ENCODE results near the gene FKBP15. TPM values are rescaled to one million over a fixed set of nuclear protein-coding genes. Genes with fewer than 3 reads are reported as not detected.

Gene FKBP15
- total RNA-seq, 1 donor from 2014 or later: 26.9 TPM

DNA sequence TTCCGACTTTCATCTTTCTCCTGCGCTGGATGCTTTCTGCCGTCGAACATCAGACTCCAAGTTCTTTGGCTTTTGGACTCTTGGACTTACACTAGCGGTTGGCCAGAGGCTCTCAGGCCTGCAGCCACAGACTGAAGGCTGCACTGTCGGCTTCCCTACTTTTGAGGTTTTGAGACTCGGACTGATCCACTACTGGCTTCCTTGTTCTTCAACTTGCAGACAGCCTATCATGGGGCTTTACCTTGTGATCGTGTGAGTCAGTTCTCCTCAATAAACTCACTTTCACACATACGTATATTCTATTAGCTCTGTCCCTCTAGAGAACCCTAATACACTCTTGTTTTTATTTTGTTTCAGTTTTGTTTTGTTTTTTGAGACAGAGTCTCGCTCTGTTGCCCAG is 10.3 kb downstream of the FKBP15 start:
- Mint-ChIP-seq H3K36me3 (ENCODE audit: insufficient read depth) (peaks cover 12% of the 10 kb centered on the region), H3K9me3 (ENCODE audit: low read depth) (no peaks in the 10 kb centered on the region), H3K4me3 (ENCODE audit: low read depth) (no peak overlapping the region), H3K27me3 (no peaks in the 10 kb centered on the region), H3K27ac (peak overlapping the region; percentile 43), H3K4me1 (ENCODE audit: low read depth) (peaks cover 7% of the 10 kb centered on the region)
- no peak for DNase-seq (ENCODE audit: low spot score, unreplicated experiment)
- TF ChIP-seq CTCF (IDR thresholded peaks at IDR 0.05; ENCODE audit: unreplicated experiment): no peak

DNA sequence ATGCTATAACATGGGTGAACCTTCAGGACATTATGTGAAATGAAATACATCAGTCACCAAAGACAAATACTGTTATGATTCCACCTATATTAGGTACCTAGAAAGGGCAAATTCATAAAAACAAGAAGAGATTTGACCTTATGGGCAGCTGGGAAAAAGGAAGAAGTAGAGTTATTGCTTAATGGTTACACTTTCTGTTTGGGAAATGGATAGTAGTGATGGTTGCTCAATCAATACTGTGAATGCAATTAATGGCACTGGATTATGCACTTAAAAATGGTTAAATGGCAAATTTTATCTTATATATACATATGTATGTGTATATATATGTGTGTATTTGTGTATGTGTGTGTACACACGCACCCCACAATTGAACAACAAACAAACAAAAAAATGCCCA is 15.2 kb downstream of the FKBP15 start:
- TF ChIP-seq CTCF (IDR thresholded peaks at IDR 0.05; ENCODE audit: unreplicated experiment): no peak
- peaks cover 17% of the 10 kb centered on the region for H3K36me3 Mint-ChIP-seq (ENCODE audit: insufficient read depth)
- no peak for DNase-seq (ENCODE audit: low spot score, unreplicated experiment)
- no peak overlapping the region for H3K4me3 Mint-ChIP-seq (ENCODE audit: low read depth)
- no peaks in the 10 kb centered on the region for H3K9me3 Mint-ChIP-seq (ENCODE audit: low read depth)
- no peak overlapping the region for H3K27ac Mint-ChIP-seq
- H3K27me3 Mint-ChIP-seq: no peaks in the 10 kb centered on the region
- no peaks in the 10 kb centered on the region for H3K4me1 Mint-ChIP-seq (ENCODE audit: low read depth)

GRCh38 chr9:113205432-113205831 is 15.6 kb downstream of the FKBP15 start:
- H3K36me3 Mint-ChIP-seq (ENCODE audit: insufficient read depth): peaks cover 17% of the 10 kb centered on the region
- no peaks in the 10 kb centered on the region for H3K4me1 Mint-ChIP-seq (ENCODE audit: low read depth)
- H3K9me3 Mint-ChIP-seq (ENCODE audit: low read depth): no peaks in the 10 kb centered on the region
- TF ChIP-seq CTCF (IDR thresholded peaks at IDR 0.05; ENCODE audit: unreplicated experiment): no peak
- H3K4me3 Mint-ChIP-seq (ENCODE audit: low read depth): no peak overlapping the region
- no peaks in the 10 kb centered on the region for H3K27me3 Mint-ChIP-seq
- DNase-seq (ENCODE audit: low spot score, unreplicated experiment): no peak
- no peak overlapping the region for H3K27ac Mint-ChIP-seq

DNA sequence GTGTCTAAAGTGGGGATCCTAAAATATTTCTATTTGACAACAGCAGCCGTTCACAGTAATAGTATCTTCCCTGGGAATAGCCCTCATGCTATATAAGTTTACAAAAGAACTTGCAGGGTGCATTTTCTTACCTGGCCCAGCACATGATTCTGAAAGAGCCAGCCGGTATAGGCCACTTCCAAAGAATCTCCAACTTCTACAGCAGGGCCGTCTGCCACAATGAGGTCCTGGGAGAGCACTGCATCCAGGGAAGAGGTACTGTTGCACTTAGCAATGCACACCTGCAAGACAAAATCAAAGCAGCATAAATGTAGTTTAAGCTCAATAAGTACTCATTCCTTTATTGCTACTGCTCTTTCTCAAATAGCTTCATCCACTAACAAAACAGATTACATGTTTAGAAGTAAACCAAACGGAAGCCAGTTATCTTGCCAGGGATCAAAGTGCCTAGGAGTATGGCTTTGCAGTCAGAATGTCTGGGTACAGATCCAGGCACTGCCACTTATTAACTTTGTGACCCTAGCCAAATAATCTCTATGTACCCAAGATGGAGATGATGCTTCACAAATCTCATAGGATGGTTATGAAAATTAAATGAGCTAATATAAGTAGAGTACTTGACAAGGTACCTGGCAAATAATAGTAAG is 21.3 kb downstream of the FKBP15 start:
- Mint-ChIP-seq H3K4me1 (ENCODE audit: low read depth) (no peaks in the 10 kb centered on the region), H3K4me3 (ENCODE audit: low read depth) (no peak overlapping the region), H3K9me3 (ENCODE audit: low read depth) (no peaks in the 10 kb centered on the region), H3K27ac (no peak overlapping the region), H3K27me3 (no peaks in the 10 kb centered on the region), H3K36me3 (ENCODE audit: insufficient read depth) (peaks cover 28% of the 10 kb centered on the region)
- TF ChIP-seq CTCF (IDR thresholded peaks at IDR 0.05; ENCODE audit: unreplicated experiment): no peak
- DNase-seq (ENCODE audit: low spot score, unreplicated experiment): no peak

DNA sequence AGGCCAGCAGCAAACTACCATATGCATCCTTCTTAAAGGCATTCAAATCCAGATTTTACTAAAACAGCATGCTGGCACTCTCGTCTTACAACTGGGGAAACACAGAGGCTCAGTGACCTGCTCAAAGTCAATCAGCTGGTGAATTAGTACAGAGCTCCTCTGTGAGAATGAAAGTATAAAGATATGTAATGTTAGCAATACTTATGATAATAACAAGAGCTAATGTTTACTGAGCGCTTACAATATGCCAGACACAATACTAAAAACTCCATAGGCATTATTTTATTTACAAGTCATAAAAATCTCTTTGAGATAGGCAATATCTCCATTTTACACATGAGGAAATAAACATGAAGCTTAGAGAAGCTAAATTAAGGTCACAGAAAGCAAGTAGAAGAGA is 28.6 kb downstream of the FKBP15 start:
- H3K27me3 Mint-ChIP-seq: no peaks in the 10 kb centered on the region
- no peak overlapping the region for H3K4me3 Mint-ChIP-seq (ENCODE audit: low read depth)
- no peak for DNase-seq (ENCODE audit: low spot score, unreplicated experiment)
- H3K36me3 Mint-ChIP-seq (ENCODE audit: insufficient read depth): peaks cover 13% of the 10 kb centered on the region
- H3K27ac Mint-ChIP-seq: no peak overlapping the region
- no peaks in the 10 kb centered on the region for H3K4me1 Mint-ChIP-seq (ENCODE audit: low read depth)
- no peaks in the 10 kb centered on the region for H3K9me3 Mint-ChIP-seq (ENCODE audit: low read depth)
- no peak for TF ChIP-seq CTCF (IDR thresholded peaks at IDR 0.05; ENCODE audit: unreplicated experiment)
